HG03460 (cell line): ENCODE results near the gene SLC25A24.
"Not testable (repeated sequence)": the region's sequence is repeated elsewhere in the genome, so short reads cannot be mapped to it uniquely, and the experiment has no call there.

Experiments used
- ATAC-seq: cut with Tn5 transposase; IDR thresholded peaks from one replicate; pipeline ENCODE4 v1.9.1; 2021; ENCODE audit not compliant: unreplicated experiment

SLC25A24 gene

DNA sequence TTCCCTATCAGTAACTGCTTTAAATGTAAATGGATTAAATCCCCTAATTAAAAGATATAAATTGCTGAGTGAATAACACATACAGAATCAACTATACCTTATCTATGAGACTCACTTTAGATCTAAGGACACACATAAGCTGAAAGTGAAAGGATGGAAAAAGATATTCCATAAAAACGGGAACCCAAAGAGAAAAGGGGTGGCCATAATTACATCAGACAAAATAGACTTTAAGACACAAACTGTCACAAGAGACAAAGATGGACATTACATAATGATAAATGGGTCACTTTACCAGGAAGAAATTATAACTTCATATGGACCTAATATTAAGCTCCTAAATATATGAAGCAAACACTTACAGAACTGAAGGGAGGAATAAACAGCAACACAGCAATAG is 59.2 kb downstream of the SLC25A24 start:
- ATAC-seq = no peak

DNA sequence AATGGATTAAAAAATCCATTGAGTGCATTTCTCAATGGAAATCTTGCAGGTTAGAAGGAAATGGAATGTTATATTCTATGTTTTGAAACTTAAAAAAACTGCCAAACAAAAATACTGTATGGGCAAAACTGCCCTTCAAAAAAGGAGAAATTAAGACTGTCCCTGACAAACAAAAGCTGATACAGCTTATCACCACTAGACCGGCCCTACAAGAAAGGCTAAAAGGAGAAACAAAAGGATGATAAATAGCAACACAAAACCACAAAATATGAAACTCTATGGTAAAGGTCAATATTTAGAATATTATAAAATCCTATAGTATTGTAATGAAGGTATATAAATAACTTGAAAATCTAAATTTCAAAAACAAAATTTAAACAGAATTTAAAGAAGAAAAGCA is 60.0 kb downstream of the SLC25A24 start:
- no peak for ATAC-seq

DNA sequence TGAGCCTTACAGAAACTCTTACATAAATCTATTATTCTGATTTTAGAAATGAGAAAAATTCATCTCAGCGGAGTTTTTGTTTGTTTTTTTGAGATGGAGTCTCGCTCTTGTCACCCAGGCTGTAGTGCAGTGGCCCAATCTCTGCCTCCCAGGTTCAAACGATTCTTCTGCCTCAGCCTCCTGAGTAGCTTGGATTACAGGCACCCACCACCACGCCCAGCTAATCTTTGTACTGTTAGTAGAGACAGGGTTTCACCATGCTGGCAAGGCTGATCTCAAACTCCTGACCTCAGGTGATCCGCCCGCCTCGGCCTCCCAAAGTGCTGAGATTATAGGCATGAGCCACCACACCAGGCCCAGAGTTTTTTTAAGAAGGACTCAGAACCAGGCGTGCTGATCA is 60.6 kb downstream of the SLC25A24 start:
- not testable (repeated sequence) for ATAC-seq

DNA sequence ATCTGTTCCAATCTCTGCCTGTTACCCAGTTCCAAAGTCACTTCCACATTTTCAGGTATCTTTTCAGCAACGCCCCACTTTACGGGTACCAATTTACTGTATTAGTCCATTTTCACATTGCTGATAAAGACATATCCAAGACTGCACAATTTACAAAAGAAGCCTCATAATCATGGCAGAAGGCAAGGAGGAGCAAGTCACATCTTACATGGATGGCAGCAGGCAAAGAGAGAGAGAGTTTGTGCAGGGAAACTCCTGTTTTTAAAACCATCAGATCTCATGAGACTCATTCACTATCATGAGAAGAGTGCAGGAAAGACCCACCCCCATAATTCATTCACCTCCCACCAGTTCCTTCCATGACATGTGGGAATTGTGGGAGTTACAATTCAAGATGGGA is 67.0 kb downstream of the SLC25A24 start:
- ATAC-seq = not testable (repeated sequence)

DNA sequence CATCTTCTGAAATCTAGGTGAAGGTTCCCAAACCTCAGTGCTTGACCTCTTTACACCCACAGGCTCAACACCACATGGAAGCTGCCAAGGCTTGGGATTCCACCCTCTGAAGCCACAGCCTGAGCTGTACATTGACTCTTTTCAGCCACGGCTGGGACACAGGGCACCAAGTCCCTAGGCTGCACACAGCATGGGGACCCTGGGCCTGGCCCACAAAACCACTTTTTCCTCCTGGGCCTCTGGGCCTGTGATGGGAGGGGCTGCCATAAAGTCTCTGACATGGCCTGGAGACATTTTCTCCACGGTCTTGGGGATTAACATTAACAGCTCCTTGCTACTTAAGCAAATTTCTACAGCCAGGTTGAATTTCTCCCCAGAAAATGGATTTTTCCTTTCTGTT is 67.8 kb downstream of the SLC25A24 start:
- not testable (repeated sequence) for ATAC-seq

DNA sequence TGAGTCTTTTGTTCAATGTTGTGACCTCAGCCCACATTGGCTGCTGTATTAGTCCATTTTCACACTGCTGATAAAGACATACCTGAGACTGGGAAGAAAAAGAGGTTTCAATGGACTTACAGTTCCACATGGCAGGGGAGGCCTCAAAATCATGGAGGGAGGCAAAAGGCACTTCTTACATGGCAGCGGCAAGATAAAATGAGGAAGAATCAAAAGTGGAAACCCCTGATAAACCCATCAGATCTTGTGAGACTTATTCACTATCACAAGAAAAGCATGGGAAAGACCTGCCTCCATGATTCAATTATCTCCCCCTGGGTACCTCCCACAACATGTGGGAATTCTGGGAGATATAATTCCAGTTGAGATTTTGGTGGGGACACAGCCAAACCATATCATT is 68.9 kb downstream of the SLC25A24 start:
- not testable (repeated sequence) for ATAC-seq

DNA sequence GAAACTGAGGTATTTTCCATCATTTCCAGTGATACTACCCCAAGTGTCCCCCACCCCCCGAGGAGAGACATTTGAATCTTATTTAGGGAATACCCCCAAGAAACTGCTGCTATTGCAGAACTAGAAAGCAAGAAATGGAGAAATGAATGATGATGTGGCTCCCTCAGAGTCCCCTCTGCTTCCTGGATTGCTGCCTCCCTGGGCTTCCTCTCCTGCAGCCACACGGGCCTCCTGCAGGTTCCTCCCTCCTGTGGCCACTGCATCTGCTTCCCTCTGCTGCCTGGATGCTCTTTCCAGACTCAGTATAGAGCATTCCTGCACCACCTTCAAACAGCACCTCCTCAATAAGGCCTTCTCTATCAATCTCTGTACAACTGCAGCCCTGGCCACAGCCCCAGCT is 69.3 kb downstream of the SLC25A24 start:
- no peak for ATAC-seq

DNA sequence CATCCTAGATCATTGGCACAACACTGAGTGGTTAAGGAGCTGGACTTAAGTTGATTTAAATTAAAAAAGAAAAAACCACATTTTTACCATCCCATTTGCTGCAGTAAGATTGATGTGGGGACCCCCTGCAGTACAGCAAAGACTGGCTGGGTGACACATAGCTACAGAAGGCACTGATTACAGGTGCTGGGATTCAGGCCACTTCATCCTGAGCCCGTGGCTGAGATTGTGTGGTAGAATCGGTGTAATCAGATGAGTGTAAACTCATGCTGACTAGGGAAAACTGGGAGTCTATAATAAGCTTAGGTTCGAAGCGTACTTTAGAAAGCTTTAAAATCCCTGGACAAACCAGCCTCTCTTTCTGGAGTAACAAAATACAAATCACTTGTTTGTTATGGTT is 70.1 kb downstream of the SLC25A24 start:
- ATAC-seq = no peak

DNA sequence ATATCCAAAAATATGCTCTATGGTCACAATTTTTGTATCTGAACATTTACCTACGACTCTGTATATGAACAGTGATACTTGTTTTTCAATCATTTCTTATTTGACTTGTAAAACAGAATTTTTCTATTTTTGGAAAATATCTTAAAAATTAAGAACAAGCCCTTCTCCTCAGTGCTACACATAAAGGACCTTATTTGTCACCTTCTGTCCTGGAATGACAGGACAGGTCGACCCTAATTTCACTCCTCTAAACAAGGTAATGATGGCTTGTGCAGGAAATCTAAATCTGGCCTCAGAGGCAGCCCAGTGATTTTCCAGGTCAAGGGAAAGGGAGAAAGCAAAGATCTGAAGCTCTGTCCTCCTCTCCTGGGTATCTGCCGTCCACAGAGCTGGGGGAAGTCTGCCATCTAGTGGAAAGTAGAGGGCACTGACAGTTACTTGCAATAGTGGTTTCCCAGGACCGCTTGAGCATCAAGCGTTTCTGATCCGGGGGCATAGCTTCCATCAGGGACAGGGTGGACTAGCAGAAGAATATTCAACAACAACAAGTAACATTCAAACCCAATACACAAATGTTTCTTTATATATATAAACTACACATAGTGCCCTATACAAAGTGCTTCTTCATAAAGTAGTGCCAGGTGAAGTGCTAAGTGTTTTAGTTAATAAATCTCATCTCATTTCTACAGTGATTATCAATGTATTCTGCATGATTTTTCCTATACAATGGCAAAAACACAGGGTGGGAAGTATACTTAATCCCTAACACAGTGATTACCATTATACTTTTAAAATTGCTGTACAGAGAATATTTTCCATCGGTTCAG is 74.6 kb downstream of the SLC25A24 start:
- ATAC-seq = peak; percentile 94

DNA sequence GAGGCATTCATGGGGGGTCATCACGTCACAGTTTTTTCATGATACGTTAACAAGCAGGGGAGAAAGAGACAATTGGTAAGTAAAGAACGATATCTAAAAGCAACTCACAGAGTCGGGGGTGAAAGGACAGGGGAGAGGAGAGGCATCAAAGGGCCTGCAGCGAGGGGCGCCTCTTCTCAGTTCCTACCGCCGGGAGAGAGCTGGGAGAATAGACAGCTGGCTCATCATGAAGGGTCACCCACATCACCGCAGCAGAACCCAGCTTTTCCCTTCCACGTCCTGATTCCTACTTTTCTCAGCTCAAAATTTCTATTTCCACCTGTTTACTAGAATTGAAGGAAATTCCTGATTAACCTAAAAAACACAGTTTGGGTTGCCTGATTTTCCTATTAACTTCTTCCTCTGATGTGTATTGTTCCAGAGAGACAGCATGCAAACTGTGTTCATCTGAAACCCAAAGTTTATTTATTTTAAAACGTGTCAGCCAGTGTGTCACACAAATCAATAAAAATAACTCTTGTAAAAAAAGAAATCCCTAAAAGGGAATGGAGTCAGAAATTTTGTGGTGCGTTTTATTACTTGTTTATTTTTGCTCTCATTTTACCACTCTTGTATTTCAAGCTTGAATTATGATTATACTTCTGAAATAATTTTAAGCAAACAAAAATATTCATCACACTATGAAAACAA is 75.4 kb downstream of the SLC25A24 start:
- no peak for ATAC-seq

DNA sequence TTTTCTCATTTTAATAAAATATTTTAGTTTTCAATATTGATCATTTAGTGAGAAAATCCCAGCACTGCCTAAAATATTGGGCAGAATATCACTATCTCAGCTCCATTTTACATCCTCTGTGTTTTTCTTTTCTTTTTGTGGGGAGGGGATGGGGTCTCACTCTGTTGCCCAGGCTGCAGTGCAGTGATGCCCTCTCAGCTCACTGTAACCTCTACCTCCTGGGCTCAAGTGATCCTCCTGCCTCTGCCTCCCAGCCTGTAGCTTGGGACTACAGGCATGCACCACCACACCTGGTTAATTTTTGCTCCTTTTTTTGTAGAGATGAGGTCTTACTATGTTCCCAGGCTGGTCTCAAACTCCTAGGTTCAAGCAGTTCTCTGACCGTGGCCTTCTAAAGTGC is 76.1 kb downstream of the SLC25A24 start:
- no peak for ATAC-seq

DNA sequence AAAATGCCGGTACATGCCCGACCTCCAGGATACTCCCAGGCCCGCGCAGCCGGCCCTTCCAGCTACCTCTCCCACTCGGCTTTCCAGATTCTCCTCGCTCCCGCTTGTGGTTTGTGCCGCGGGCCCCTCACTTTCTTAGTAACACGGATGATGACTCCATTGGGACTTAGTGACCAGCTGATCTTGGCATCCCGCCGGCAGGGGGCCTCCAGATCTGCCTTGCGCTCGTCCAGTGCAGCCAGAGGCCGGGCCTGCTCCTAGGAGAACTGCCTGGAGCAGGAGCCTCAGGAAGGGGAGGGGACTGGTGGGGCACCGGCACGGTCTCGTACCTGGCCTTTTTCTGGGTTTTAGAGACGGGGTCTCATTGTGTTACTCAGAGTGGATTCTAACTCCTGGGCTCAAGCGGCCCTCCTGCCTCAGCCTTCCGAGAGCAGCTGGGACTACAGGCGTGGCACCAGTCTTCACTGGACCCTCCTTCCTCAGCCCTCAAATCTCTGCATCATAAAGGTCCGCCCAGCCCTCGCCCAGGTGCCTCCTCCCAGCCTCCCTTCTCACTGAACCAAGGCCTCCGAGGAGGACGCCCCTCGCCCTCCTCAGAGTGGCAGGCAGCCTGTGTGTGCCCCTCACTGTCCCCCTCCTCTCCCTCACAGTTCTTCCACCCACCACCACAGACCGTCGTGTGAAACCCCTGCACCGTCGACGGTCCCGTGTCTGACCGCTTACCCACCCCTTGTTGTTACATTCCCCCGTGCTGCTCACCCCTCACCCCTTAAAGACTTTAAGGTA is 78.6 kb downstream of the SLC25A24 start:
- ATAC-seq = no peak

DNA sequence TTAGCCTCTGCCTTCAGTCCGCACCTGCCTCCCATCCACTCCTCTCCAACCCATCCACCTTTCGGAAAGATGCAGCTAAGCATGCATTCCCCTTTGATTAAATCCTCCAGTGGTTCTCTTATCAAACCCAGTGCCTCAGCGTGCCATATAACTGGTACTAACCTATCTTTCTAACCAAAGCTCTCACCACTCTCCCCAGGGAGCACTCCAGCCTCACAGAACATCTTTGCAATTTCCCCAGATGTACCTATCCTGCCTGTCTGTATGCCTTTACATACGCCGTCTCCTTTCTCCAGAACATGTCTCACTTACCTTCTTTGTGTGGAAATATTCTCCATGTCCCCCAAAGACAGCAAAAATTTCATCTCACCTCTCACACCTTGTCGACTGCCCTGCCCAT is 80.0 kb downstream of the SLC25A24 start:
- ATAC-seq = no peak

DNA sequence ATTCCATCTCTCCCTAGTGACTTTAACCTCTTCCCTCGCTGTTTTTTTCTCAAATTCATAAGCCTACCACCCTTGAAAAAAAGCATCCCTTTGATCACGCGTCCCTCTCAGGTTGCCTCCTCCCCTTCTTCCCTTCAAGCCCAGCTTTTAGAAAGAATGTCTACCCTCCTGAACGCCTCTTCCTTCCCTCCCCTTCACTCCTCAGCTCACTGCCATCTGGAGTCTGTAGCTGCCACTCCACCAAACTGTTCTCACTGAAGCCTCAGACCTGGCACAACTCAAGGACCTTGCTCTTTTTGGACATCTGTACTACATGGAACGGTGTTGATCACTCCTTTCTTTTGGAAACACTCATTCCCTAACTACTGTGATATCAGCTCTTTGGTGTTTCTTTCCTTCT is 80.6 kb downstream of the SLC25A24 start:
- ATAC-seq = no peak

DNA sequence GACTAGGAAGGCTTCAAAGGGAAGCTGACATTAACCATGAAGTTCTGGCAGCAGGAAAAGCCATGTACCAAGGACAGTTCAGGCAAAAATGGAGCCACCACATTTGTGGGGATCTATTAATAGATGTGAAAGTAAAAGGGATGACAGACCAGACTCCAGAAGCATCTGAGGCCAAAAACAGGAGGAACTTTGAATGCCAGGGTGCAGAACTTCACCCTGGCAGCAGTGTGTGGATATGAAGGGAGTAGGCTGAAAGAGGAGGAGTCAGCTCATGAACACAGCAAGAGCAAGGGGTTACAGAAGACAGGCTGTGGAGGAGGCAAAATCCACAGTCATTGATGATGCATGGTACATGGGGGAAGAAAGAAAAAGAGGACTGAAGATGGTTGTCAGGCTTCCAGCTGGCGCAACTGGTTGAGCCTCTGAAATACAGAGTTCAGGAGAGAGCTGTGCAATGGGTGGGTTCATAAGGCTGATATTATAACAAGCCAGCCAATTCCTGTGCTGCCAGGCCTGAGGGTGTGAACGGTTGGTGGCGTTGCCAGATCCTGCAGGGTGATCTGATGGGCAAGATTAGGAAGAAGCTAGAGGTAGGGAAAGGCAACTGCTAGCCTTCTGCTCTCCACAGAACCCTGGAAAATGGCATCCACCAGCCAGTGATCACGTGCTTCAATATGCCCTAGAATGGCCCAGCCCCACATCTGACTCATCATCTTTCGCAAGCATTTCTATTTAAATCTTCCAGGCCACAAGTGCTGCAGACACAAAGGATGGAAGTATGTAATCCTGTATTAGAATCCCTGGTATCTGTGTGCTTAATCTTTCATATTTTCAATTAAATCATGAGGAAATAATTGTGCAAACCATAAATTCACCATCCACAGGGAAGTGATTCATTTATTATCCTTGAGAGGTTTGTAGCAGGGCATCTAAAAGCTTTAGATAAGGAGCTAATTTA is 81.9 kb downstream of the SLC25A24 start:
- no peak for ATAC-seq

DNA sequence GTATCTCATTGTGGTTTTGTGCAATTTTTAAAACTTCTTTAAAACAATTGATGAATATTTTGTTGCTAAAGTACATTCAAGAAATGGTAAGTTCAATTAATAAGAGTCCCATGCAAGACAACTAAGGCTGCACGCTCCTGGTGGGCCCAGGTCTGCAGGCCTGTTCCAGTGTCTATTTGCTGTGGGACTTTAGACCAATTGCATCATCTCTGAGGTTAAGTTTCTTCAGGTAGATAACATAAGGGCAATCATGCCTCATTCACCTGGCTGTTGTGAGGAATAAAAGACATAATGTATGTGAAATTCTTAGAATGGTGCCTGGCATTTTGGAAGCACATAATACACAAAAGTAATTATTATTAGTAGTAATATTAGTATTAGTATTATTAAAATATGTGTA is 82.9 kb downstream of the SLC25A24 start:
- no peak for ATAC-seq

DNA sequence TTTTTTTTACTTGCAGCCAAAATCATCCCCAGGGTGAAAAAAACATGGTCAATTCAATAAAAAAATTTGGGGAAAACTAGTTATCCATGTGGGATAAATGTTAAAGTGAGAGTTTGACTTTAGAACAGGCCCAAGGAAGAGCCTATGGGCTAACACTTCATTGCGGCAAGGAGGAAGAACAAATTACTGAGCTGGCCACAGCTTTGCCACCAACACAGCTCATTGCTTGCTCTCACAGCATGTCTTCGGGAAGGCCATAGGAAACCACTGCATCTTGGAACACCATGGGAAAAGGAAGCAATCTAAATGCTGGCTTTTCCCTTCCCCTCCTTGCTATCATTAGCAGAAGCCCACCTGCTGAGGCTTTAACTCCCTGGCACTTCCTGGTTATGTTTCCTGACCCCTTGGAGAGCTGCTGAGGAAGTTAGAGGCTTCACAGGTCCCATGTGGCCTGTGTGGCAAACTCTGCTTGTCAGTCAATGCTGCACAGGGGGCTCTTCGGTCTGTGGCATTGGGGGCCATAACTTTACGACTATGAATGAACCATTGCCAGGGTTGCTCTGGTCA is 86.0 kb downstream of the SLC25A24 start:
- ATAC-seq = no peak

DNA sequence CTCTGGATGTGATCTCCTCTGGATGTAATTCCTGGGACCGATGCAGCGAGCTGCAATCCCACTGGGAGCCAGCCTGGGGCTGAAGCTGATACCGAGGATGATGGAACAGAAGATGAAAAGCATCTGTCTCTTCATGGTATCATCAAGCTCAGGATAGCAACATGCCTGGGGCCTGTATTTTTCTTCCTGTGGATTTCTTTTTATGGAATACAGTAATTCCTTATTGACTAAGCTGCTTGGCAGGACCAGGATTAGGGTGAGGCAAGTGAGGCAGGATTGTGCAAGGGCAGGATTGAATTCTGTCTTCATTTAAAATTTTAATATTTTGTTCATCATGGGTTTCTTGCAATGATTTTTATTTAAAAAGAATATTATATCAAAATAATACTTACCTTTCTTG is 86.6 kb downstream of the SLC25A24 start:
- no peak for ATAC-seq

DNA sequence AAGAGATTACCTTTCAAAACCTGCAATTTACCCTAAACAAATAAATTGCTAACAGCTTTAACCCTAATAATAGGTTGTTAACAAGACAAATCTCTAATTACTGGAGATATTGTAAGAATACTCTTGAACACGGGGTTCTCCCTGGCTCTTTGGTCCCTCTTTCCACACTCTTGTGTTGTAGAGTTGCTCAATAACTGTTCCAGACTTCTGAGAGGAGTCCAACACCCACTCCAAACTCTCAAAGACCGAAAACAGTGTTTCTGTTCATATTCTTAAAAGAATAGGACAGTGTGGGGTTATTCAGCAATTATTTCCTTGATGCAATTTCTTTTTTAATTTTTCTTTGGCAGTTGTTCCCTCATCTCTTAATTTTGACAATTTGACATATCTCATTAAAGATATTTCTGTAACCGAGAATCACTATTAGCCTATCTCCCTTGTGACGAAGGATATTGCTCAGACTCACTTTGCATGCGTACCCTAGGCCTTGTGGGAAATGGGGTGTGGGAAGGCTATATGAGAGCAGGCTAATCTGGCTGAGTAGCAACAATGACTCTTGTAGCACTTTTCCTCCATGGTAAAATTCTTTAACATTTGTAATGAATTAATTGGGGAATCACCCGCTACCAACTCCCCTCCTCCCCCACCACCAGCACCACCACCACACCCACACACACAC is 90.7 kb downstream of the SLC25A24 start:
- no peak for ATAC-seq

DNA sequence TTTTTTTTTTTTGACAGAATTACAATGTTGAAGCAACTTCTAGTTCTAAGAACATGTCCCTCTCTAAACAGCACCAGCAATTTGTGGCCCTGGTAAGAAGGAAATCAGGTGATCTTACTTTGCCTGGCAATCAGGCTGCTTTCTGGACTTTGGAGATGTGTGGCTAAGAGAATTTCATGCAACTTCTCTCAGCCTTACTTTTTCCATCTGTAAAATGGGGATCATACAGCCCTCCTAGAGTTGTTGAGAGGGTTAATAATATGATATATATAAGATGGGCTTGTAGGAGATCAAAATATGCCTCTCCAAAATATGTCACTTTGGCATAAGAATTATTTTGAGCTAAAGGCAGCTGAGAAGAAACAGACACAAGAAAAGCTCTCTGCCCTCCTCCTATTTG is 92.0 kb downstream of the SLC25A24 start:
- no peak for ATAC-seq
